Endothelial cell of umbilical vein (primary cell): ENCODE measurements around the gene FBLN2. TPM values are rescaled to one million over a fixed set of nuclear protein-coding genes. Genes with fewer than 3 reads are reported as not detected.

Source experiments
- BruUV-seq: library from RNA; stranded (reverse); fragments of 400-500 nt; replicated peaks from 2 replicates; lab custom pipeline; 2021; lab: Mats Ljungman, UMichigan
- CTCF ChIA-PET: fragments of 300-600, 350-600 bp; sonication (Branson Sonifier 250); formaldehyde crosslinking; loops from one replicate; lab custom pipeline; 2021; ENCODE audit warnings: antibody characterized with exemption, inconsistent platforms; lab: Charles Lee
- POLR2A ChIA-PET: fragments of 300-600, 350-600 bp; sonication (Branson Sonifier 250); formaldehyde crosslinking; loops from one replicate; lab custom pipeline; 2021; ENCODE audit warnings: antibody characterized with exemption, inconsistent platforms; lab: Charles Lee
- DNase-seq: peaks from one replicate; pipeline ENCODE4 v3.0.0-alpha.2; 2011; ENCODE audit warnings: low read depth, low spot score
- FAIRE-seq: peaks from 2 replicates; lab custom pipeline; 2011; peaks lifted over from hg19 to GRCh38; lab: Jason Lieb, UNC
- H2AFZ ChIP-seq: 2 replicates; pipeline ENCODE4 v1.6.0; 2012; ENCODE audit warnings: low read depth, low read length, control low read depth, inconsistent platforms
- H3K27ac ChIP-seq: 2 replicates; pipeline ENCODE4 v1.5.1; 2011; ENCODE audit warnings: low read depth, mild to moderate bottlenecking, control low read depth, low read length, moderate library complexity; ENCODE audit not compliant: insufficient read depth
- H3K27me3 ChIP-seq, 2 experiments: 2 replicates each; pipeline versions ENCODE4 v1.6.0 to v1.6.1; 2011; ENCODE audit warnings: low read length in 2 of 2, mixed read lengths in 1 of 2; ENCODE audit not compliant: control insufficient read depth in 2 of 2, insufficient read depth in 2 of 2
- H3K36me3 ChIP-seq, 2 experiments: 2 replicates in 1 of 2; 3 replicates in 1 of 2; pipeline ENCODE4 v1.5.1; 2011; ENCODE audit warnings: low read length in 2 of 2, mild to moderate bottlenecking in 1 of 2, moderate library complexity in 1 of 2; ENCODE audit not compliant: control insufficient read depth in 2 of 2, insufficient read depth in 2 of 2; ENCODE audit errors: extremely low read depth in 1 of 2
- H3K4me1 ChIP-seq: 3 replicates; pipeline ENCODE4 v1.5.1; 2011; ENCODE audit warnings: mild to moderate bottlenecking, low read length; ENCODE audit not compliant: control insufficient read depth, insufficient read depth; ENCODE audit errors: extremely low read depth
- H3K4me2 ChIP-seq: 2 replicates; pipeline ENCODE4 v1.6.1; 2011; ENCODE audit warnings: low read length, control low read depth, mixed read lengths; ENCODE audit not compliant: insufficient read depth
- H3K4me3 ChIP-seq, 3 experiments: fragments of 200-600 bp in 1 of 3; sonication (generic), shearing (Covaris generic) in 1 of 3; replicated peaks in 1 of 3; 2 replicates each; pipeline ENCODE4 v1.5.1; 2011 to 2016; ENCODE audit warnings: control low read depth in 3 of 3, low read length in 3 of 3, mild to moderate bottlenecking in 2 of 3, inconsistent platforms in 1 of 3, low read depth in 1 of 3, moderate library complexity in 1 of 3; ENCODE audit not compliant: insufficient read depth in 1 of 3
- H3K79me2 ChIP-seq: 2 replicates; pipeline ENCODE4 v1.6.0; 2012; ENCODE audit warnings: low read length, inconsistent platforms; ENCODE audit not compliant: control insufficient read depth, insufficient read depth
- H3K9ac ChIP-seq: replicated peaks from 2 replicates; pipeline ENCODE3; 2011; ENCODE audit warnings: low read length, control low read depth; ENCODE audit not compliant: insufficient read depth; ENCODE audit errors: extremely low read depth
- H3K9me1 ChIP-seq: replicated peaks from 3 replicates; pipeline ENCODE4 v1.6.0; 2011; ENCODE audit warnings: mild to moderate bottlenecking, low read length; ENCODE audit not compliant: control insufficient read depth, insufficient read depth; ENCODE audit errors: extremely low read depth
- H3K9me3 ChIP-seq: replicated peaks from 2 replicates; pipeline ENCODE4 v1.5.1; 2012; ENCODE audit warnings: low read length, inconsistent platforms; ENCODE audit not compliant: control insufficient read depth, insufficient read depth
- H4K20me1 ChIP-seq: replicated peaks from 2 replicates; pipeline ENCODE3; 2011; ENCODE audit warnings: mild to moderate bottlenecking, low read length; ENCODE audit not compliant: control insufficient read depth, insufficient read depth; ENCODE audit errors: extremely low read depth
- GATA2 ChIP-seq: IDR thresholded peaks from 2 replicates; pipeline ENCODE4 v1.7.0; 2011; ENCODE audit warnings: low read depth, mild to moderate bottlenecking, moderate library complexity, mixed read lengths, low read length; ENCODE audit not compliant: insufficient read length, insufficient read depth
- JUN ChIP-seq: IDR thresholded peaks from 2 replicates; pipeline ENCODE4 v1.6.1; 2011; ENCODE audit warnings: borderline replicate concordance, low read depth; ENCODE audit not compliant: insufficient read length, insufficient read depth
- MYC ChIP-seq: IDR thresholded peaks from one replicate; pipeline ENCODE4 v1.6.1; 2011; ENCODE audit warnings: mild to moderate bottlenecking, low read depth, low read length
- POLR2A ChIP-seq: IDR thresholded peaks from 2 replicates; pipeline ENCODE4 v1.6.1; 2012; ENCODE audit warnings: low read depth, mild to moderate bottlenecking, control low read depth, low read length
- POLR2AphosphoS5 ChIP-seq: IDR thresholded peaks from 2 replicates; pipeline ENCODE4 v1.6.1; 2012; ENCODE audit warnings: low read depth, mild to moderate bottlenecking, control low read depth, low read length, moderate library complexity; ENCODE audit not compliant: insufficient read depth
- dilution Hi-C: fragments of 300-500 bp; cut with MboI; formaldehyde crosslinking; loops from one replicate; pipeline ENCODE4 v1.15.0; 2019; ENCODE audit warnings: low sequenced_read_pairs; ENCODE audit not compliant: extremely low pct_ligation_motif_present
- intact Hi-C: fragments of 100-400 bp; cut with micrococcal nuclease; formaldehyde crosslinking; loops from one replicate; pipeline ENCODE4 v1.10.0; 2022
- polyA plus RNA-seq, 4 experiments: library from polyadenylated mRNA; depleted of rRNA in 3 of 4; stranded (reverse) in 3 of 4; unstranded in 1 of 4; fragments of >200 nt; gene quantifications; 2 replicates each; pipeline versions ENCODE4 v1.2.1 to v1.2.3, GENCODE V29; 2011 to 2012; ENCODE audit warnings: missing spikeins in 1 of 4
- total RNA-seq: library from RNA; stranded (reverse); gene quantifications from 2 replicates; pipeline ENCODE4 v1.2.3, GENCODE V29; 2021
- TF ChIP-seq, protein P1 (sequence below): IDR thresholded peaks from 2 replicates; pipeline ENCODE4 v1.6.1; 2011; ENCODE audit not compliant: insufficient read depth, insufficient read length
- TF ChIP-seq, protein P2 (sequence below), 2 donors: IDR thresholded peaks; 1 replicate in 1 of 2; 2 replicates in 1 of 2; pipeline ENCODE4 v1.5.1; 2011; ENCODE audit warnings: low read length in 2 of 2, mild to moderate bottlenecking in 2 of 2, moderate library complexity in 2 of 2, control low read depth in 1 of 2, inconsistent platforms in 1 of 2, low read depth in 1 of 2; ENCODE audit not compliant: insufficient read depth in 1 of 2; ENCODE audit errors: extremely low read depth in 1 of 2

FBLN2 gene
- total and polyA plus RNA-seq, 2 donors (not counting 3 experiments of a cell fraction or from before 2014, with no cell fraction given): 1.4 to 1.9 TPM

DNA sequence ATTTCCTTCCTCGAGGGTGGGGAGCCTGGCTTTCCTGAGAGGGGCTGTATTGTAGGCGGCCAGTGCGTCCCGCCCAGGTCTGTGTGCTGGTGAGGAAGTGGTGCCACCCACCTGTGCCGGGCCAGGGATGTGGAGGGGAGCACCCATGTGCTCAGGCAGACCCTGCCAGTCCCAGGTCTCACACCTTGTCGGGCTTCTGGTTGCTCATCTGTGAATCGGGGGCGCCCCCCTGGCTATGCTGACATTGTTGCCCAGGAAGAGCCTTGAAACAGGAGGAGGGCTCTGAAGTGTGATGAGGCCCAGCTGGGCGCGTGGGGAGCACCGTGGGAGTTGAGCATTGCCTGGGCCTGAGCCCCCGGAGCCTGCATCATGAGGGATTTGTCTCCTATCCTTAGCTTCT is 4.8 kb downstream of the FBLN2 start:
- H4K20me1 ChIP-seq: no peaks in the 10 kb centered on the region
- no peaks in the 10 kb centered on the region for H3K79me2 ChIP-seq
- CTCF ChIA-PET: no interaction called here
- dilution Hi-C loops (no loop called here), intact Hi-C loops (no loop called here)
- H3K4me2 ChIP-seq: no peak overlapping the region
- no peaks in the 10 kb centered on the region for H3K9me1 ChIP-seq
- no peak overlapping the region for H2AFZ ChIP-seq
- FAIRE-seq (no peak), DNase-seq (no peak)
- no peak overlapping the region for H3K9ac ChIP-seq
- TF ChIP-seq POLR2AphosphoS5 (no peak), JUN (no peak), MYC (no peak), POLR2A (no peak), GATA2 (no peak)
- TF ChIP-seq, protein P1, sequence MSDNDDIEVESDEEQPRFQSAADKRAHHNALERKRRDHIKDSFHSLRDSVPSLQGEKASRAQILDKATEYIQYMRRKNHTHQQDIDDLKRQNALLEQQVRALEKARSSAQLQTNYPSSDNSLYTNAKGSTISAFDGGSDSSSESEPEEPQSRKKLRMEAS: no peak
- TF ChIP-seq, protein P2, sequence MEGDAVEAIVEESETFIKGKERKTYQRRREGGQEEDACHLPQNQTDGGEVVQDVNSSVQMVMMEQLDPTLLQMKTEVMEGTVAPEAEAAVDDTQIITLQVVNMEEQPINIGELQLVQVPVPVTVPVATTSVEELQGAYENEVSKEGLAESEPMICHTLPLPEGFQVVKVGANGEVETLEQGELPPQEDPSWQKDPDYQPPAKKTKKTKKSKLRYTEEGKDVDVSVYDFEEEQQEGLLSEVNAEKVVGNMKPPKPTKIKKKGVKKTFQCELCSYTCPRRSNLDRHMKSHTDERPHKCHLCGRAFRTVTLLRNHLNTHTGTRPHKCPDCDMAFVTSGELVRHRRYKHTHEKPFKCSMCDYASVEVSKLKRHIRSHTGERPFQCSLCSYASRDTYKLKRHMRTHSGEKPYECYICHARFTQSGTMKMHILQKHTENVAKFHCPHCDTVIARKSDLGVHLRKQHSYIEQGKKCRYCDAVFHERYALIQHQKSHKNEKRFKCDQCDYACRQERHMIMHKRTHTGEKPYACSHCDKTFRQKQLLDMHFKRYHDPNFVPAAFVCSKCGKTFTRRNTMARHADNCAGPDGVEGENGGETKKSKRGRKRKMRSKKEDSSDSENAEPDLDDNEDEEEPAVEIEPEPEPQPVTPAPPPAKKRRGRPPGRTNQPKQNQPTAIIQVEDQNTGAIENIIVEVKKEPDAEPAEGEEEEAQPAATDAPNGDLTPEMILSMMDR (IDR thresholded peaks at IDR 0.05; ENCODE audit: extremely low read depth in 1 of 2, insufficient read depth in 1 of 2, low read depth in 1 of 2, low read length in 2 of 2): no peak
- no peaks in the 10 kb centered on the region for H3K9me3 ChIP-seq
- no TSS peak for BruUV-seq
- peaks cover 4 to 10% of the 10 kb centered on the region in 2 experiments for H3K27me3 ChIP-seq
- no peak overlapping the region for H3K27ac ChIP-seq
- H3K36me3 ChIP-seq: no peaks in the 10 kb centered on the region
- H3K4me3 ChIP-seq: no peak overlapping the region
- POLR2A ChIA-PET: no interaction called here
- H3K4me1 ChIP-seq: peaks cover 5% of the 10 kb centered on the region
